CD4-positive, alpha-beta T cell treated with Interleukin-2 at 100 ng/mL for 4 hours (primary cell): ENCODE results near the gene TNS1.

Experiments
- DNase-seq: peaks from one replicate; pipeline ENCODE4 v3.0.0-alpha.2; 2020; ENCODE audit warnings: low spot score

Gene TNS1

DNA sequence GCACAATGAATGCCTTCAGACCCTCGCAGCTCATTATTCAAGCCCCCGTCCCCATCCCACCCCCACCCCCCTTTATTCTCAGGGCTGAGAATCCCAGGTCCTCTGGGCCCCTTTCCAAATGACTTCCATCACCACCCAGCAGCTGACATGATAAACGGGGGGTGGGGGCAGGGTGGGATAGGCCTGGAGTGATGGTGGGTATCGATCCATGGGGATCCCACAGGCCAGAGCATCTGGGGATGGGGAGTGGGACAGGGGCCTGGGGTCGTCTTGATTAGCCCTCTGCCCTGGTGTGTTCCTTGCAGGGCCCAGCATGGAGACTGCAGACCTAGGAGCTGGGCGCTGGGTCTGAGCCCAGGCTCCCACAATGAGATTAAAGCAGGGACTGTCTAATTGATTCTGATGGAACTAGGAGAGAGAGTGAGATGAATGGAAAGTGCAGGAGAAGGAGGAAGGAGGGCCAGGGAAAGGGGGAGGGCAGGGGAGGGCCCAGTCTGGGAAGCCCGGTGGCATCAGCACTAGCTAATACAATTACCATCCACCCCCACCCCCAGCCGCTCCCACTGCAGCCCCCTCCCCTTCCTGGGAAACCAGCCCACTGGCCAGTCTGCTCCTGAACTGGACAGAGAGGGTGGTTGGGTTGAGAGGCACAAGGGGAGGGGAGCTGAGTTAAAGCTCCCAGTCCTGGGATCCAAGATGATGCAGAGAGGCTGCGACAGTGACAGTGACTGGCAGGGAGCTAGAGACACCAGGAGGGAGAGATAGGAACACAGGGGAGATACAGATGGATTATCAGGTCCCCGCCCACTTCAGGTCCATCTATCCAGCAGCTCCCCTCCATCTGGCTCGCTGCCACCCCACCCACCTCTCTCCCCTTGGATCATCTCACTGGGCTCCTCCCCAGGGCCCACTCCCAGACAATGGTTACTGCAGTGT, 13.1 kb upstream of the TNS1 start:
- DNase-seq = no peak

DNA sequence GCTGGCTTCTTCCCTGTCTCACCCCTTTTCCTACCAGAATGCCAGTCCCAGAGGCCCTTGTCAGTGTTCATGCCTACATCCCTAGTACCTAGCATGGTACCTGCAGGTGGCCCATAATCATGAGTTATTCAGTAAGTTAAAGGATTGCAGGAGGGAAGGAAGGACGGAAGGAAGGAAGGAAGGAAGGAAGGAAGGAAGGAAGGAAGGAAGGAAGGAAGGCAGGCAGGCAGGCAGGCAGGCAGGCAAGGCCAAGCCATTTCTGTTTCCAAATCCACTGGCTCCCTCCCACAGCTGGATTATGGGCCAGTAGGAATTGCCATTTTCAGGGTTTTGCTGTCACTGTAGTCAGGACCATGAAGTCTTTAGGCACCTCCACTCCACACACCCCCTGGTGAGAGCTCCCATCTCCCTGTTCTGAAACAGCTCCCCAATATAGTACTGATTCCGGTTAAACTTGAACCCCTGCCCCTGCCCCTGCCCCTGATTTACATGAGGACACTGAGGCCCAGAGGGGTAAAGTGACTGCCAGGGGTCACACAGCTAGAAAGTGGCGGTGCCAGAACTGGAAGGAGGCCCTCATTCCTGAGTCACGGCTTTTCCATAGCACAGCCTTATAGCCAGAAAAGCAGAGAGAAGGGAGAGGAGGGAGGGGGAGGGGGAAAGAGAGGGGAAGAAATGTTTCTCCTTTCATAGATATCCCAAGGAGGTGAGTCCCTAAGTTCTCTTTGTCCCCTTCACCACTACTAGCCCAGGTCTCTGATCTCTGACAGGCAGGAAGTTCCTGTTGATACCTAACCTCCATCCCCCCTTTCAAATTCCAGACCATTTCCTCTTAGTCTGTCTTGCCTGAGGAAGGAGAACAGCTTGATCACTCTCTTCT, 12.2 kb upstream of the TNS1 start:
- DNase-seq = no peak

GRCh38 chr2:218013289-218013688, 10.5 kb upstream of the TNS1 start:
- DNase-seq = no peak

DNA sequence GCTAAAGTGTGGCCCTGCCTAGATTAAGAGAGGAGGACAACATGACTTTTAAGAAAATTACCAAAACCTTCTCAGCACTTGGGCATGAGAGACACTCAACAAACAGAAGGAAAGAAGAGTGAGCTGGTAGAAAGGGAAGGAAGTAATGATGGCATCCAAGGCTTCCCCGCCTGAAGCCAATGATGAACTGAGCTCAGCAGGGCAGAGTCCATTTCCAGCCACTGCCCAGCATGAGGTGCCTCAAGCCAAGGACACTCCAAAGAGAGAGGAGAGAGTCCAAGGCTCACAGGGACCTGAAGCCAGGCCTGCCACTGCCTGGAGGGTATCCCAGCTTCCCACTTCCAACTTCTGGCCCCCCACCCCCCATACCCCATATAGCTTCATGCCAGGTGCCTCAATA, 9.5 kb upstream of the TNS1 start:
- no peak for DNase-seq

- no peak for DNase-seq
These were observed 8.9 kb upstream of the TNS1 start for GRCh38 chr2:218011653-218012040.

DNA sequence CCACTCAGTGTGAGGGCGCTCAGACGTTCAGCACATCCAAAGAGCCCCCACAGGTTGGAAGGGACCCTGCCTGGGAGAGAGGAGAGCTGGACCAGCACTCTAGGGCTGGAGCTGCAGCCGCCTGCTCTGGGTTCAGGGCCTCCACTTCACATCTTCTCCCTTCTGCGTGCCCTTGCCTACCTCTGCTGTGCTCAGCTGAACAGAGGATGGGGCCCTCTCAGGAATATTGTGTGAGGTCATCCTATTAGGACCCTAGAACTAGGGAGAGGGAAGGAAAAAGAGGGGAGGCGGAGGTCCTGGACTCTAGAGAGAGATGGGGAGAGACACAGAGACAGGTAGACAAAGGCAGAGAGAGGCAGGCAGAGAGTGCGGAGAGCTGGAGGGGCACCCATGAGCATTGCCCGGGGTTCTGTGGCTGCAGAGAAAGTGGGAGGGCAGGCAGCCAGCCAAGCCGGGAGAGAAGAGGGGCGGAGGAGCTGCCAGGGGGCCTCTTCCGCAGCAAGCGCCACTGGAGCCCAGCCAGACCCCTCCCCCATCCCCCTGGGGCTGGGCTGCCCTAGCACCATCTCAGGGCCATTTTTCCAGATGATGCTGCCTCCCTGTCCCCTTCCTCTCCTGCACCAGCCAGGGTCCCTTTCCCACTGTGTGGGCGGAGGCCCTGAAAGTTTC, 8.3 kb upstream of the TNS1 start:
- DNase-seq = no peak

- no peak for DNase-seq
These were observed 7.6 kb upstream of the TNS1 start for GRCh38 chr2:218010140-218010983.

DNA sequence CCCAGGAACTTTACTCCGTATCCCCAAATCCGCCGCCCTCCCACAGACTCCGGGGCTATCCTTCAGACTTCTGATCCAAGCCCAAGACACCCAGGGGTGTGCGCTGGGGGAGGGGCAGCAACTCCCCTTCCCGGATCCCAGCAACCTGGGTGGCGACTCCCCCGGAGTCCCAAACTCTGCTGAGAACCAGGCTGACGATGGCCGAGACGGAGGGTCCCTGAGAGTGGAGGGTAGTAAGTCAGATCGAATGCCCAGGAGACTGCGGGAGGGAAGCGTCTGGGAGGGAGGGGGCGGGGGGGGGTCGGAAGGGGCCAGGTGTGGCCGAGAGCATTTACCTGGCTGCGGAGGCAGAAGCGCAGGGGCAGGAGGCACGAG, 7.0 kb upstream of the TNS1 start:
- DNase-seq = no peak

GRCh38 chr2:218009231-218009630, 6.4 kb upstream of the TNS1 start:
- no peak for DNase-seq

DNA sequence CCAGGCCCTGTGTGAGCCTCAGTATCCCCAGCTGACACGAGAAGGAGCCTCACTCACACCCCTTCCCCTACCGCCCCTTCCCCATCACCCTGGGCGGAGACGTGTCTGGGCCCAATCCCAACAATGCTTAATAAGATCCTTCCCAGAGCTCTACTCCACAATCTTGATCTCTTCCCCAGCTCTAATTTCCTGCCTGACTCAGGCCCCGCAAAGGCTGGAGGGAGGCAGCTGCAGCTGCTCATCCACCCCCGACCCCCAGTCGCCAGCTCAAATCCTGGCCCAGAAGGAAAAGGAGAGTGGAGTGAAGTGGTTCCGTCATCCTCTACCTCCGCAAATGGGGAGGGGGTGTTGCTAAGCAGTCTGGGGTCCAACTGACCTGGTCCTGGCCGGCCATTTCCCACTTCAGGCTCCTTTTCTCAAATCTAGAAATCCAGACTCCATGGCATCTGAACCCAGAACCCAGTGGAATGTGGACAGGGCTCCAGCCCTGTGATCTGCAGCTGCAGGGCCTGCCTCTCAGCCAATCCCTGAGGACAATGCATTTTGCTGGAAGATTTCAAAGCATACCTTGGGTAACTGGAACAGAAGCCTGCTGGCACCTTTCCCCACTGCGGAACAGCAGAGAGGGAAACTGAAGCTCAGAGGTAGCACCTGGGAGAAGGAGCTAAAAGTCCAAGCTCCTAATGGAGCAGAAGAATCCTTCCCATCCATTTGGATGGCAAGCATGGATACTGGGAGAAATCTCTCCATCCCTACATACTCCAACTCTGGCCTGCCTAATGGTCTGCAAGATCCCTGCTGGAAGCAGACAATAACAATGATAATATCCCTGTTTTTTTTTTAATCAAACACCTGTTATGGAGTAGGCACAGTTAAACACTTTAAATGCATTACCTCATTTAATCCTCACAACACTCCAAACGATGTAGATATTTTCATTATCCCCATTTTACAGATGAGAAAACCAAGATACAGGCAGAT, 5.6 kb upstream of the TNS1 start:
- no peak for DNase-seq

DNA sequence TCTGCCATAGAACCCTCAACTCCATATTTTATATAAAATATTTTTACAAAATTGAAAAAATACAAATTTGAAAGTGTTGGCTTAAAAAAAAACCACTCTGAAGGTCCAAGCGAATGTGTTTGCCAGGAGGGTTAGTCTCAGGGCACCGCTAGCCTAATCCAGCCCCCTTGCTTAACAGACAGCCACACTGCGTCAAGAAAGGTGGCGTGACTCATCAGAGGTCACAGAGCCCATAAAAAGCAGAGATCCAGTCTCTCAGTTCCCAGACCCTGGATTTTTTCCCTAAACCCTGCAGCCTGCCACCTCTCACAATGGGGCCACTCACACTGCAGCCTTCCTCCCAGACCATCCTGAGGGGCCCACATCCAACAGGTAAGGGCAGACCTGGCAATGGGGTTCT, 3.9 kb upstream of the TNS1 start:
- DNase-seq = no peak

- DNase-seq = no peak
These were observed 2.7 kb upstream of the TNS1 start for GRCh38 chr2:218005486-218005885.

DNA sequence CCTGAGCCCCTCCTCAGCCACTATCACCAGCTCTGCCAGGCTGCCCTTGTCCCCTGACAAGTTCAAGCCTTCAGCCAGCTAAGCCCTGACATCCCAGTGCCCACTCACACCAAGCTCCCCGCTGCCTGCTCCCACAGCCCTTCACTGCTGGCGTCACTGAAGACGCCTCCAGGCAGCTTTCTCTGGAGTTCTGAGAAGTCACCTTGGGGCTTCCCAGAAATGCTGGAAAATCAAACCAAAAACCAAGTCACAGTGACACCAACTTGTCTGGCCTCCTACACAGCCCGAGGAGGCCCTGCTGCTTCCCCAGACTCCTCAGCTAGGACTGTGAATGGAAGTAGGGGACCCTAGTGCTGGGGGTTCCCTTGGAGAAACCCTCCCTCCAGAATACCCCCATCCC, 2.2 kb upstream of the TNS1 start:
- DNase-seq = no peak

- DNase-seq = no peak
These were observed 1.2 kb upstream of the TNS1 start for GRCh38 chr2:218003981-218004419.

GRCh38 chr2:218003281-218003944, 618 bp upstream of the TNS1 start:
- DNase-seq = no peak

GRCh38 chr2:218002143-218002844, 501 bp downstream of the TNS1 start:
- no peak for DNase-seq

DNA sequence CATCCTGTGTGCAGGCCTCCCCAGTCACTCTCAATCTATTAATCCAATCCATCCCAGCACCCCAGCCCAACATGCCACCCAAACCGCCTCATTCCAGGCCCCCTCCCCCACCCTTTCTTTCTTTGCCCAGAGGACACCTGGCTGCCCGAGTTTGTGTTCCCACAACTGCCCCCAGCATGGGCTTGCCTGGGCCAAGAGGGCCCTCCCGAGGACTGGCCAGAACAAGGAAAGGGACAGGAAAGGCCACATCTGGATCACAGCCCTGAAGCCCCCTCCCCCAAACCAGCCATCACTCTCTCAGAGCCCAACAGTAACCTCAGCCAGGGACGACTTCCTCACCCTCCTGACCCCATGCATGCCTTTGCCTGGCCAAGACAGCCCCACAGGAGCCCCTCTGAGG, 1.2 kb downstream of the TNS1 start:
- no peak for DNase-seq

DNA sequence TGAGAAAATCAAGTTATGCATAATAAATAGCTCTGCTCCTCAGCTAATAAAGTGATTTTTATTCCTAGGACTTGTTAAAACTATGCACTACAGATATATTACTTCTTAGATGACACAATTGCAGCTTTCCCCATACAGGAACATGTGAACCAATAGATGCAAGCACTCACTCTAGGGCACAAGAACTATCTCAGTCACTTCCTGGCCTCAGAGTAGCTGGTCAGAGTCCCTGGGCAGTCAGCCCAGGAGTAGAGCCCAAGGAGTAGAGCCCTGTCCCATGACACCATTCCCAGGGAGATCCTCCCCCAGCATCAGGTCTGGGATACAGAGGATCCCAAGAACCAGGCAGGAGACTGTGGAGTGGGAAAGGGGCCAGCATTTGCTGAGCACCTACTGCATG, 2.7 kb downstream of the TNS1 start:
- no peak for DNase-seq

GRCh38 chr2:217999595-217999959, 3.2 kb downstream of the TNS1 start:
- DNase-seq = no peak
